ENCODE measurements around the gene DENND1A.

DENND1A gene

DNA sequence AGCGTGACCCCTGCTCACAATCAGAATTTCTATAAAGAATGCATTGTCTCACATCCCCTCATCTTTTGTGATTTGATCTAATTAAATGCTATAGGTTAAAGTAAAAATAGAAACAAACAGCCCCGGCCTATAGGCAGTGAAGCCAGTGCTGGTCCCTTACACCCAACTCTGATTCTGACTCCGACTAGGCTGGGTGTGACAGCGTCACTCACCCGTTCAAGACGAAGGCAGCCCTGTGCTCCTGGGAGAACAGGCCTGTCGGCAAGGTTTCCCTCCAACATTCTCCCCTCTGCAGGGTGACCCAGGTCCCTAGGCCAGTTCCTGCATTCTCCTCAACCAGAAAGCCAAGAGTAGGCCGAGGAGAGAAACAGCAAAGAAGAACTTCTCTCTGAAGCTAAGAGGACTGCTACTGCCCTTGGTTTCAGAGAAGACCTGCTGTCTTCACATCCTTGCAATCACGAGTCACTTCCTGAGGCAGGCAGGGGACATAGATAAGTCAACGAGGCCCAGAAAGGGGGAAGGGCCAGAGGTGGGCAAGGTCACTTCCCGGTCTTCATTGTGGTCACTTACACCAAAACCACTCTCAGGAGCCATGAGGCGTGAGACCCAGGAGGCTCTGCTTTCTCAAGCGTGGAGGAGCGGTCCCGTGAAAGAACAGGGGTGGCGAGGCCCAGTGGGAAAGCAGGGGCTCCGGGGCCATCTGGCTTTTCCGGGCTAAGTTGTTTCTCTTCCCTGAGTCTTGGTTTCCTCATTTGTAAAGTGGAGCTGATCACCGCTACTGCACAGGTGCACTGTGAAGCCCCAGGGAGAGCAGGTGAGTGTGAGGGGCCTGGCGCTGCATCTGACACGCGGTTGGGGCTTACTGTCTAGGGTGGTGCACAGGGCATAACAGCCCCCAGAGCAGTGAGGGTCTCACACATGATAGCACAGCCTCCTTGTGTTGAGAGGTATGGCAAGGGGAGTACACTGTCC is 373.2 kb downstream of the DENND1A start:
- no peak for DNase-seq

DNA sequence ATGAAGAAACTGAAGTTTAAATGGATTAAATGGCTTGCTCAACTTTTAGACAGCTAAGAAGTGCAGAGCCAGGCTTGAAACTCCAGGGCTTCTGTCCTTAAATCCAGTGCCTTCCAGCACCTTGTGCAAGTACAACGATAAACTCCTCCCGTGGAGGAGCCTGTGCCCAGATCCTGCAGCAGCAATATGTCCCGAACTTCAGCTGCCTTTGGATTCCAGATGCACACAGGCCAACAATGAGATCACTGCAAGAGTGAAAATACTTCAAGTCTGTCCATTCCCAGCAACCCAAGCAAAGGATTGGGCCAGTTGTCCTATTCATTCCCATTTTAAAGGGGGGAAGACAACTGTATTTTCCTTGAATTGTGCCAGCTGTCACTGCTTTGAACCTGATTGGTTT is 374.3 kb downstream of the DENND1A start:
- no peak for DNase-seq

DNA sequence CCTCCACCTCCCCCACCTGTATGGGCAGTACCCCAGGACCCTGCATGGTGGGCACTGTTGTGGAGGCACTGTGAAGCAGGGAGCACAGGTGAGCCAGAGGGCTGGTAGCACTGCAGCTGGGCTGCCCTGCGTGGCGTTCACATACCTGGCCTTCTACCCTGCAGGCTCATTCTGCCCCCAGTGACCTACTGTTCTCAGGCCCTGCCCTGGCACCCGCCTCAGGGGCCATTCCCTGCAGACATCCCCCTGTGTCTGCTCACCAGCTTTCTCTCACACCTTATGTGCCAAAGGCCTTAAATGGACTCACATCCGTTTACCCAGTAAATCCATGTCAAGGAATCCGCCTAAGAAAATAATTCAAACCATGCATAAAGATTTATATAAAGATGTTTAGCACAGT is 377.4 kb downstream of the DENND1A start:
- DNase-seq, result no peak

DNA sequence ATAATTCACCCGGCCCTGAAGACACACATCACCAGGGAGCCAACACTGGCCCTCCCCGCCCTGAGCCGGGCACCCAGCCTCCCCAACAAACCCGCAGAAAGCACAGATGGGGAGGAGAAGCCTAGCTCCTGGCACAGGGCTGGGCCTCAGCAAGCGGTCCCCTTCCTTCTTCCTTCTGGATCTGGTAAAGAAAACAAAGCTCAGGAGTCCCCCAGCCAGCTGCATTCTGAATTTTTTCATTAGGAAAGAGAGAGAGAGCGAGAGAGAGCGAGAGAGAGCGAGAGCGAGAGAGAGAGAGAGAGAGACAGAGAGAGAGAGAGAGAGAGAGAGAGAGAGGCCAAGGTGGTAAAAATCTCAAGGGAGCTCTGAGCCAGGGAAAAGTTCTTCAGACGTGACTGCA is 378.2 kb downstream of the DENND1A start:
- DNase-seq, result no peak

DNA sequence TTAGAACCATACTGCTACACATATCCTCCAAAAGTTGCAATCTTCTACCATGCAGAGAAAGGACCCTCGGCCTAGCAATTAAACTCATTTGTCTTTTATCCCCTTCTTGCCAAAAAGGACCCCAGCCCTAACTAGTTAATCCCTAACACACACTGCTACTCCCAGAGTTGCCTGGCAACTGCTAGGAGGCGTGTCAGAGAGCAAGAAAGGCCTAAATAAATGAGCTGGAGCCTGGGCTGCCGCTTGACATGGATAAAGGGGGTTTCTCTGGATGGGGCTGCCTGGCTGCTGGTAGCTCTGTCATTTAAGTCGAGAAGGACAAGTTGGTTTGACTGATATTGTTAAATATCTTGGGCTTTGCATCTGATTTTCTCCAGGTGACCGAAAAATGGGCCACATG is 379.1 kb downstream of the DENND1A start:
- no peak for DNase-seq

DNA sequence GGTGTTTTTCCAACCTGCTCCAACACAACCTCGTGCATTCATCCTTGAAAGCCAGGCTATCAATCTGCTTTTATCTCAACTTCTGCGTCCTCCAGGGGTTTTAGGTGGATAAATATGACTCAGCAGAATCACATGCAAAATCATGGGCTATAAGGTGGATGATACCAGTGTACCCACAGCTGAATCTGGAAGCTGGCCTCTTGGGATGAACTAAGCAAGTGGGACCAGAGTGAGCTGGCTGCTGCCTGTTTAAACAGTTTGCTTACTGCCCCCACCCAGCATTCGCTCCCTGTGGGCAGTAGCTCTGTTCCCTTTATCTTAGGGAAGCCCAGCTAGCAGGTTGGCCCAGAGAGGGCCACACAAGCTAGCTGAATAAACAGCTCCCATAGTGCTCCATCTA is 379.9 kb downstream of the DENND1A start:
- no peak for DNase-seq

DNA sequence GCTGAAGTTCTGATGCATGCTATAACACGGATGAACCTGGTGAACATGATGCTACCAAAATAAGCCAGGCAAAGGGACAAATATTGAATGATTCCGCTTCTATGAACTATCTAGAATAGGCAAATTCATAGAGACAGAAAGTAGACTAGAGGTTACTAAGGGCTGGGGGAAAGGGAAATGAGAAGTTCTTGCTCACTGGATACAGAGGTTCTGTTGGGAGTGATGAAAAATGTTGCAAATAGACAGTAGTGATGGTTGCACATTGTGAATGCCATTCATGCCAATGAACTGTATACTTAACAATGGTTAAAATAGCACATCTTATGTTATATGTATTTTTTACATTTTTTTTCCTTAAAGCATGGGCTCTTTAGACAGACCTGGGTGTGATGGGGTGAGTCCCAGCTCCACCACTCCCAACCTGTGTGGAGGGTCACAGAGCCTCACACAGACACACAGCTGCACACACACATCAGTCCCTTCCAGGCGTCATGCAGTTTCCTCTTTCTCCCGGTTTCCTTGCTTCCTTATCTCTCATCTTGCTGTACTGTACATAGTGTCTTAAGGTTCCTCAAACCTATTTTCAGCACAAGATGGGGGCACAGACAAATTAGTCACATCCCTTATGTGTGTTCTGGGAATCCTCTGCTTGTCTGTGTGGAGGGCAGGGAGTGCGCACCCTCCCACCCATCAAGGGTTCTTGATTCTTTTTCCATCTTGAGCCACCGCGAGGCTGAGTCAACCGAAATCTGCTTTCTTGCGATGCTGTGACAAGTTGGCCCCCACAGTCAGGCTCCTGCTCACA is 381.0 kb downstream of the DENND1A start:
- DNase-seq, result peak; percentile 48 to 54

DNA sequence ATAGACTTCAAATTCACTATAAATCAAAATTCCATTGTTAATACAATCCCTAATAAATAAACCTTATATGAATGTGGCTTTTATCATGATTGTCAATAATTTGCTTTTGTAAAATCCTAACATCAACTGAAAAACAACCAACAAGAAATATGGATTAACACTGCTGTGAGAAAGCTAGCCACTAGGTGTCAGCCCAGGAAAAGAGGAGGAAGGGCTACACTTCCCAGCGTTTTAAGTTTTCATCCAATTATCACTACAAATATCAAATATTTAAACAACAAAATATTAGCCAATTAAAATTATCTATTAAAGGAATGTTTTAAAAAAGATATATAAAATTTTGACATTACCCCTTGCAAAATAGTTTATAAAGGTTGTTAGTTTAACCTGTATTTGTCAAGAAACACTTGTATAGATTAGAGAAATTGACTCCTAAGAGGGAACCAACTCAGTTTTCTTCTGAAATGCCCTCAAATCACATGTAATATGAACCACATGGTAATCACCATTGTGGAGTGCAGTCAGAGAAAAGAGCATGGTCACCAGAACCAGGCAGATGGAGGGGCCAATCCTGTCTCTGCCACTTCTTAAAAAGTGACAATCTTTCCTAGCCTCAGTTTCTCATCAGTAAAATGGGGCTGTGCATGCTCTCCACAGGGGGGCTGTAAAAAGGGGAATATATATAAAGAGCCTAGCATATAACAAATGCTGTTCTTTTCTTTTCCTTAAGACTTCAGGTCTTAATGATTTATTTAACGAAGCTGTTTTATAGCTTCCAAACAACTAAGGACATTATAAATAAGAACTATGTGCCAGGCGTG is 385.7 kb downstream of the DENND1A start:
- no peak for DNase-seq

DNA sequence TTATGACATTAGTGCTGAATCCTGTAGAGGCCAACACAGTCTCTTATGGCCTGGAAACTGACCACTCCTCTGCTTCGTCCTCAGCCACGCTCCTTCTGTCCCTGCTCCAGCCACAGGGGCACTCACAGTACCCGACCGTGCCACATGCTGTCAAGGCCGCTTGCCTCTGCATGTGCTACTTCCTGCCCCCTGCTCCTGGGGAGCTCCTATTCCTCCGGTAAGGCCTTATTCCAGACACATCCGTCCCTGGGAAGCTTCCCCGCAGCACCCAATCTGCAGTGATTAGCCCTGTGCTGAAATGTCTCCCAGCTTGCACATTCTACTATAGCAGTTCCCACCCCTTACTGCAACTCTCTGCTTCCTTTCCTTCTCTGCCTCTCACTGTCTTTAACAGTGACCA is 386.4 kb downstream of the DENND1A start:
- DNase-seq, result no peak

DNA sequence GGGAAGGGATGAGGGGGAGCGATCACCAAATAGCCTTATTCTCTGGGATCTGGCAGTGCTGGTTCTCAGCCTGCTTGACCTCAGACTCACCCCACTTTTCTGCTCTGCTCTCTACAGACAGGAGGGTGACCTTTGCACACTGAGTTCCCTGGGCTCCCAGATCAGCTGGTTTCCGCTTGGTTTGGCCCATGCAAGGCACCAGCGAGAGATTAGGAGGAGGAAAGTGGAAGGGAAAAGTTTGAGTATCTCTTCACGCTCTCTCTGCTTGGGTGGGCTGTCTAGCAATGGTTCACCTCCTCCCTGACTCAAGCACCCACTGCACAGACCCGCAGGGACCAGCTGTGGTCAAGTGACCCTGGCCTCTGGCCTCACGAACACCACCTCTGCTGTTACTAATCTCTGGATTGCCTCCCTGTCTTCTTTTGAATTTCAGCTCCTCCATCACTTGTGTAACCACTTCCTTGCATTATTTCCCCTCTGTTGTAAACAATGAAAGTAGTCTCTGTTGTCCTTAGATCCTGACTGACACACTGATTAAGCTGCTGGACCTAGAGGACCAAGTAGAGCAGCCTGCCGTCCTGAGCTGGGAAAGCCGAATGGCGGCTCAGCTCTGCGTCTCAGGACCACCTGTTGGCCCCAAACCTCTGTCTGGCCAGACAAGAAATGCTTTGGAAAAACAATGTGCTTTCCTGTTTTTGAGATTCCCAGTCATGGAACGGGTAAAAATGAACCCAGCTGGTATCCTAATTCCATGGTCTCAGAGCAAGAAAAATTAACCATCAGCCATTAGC is 387.3 kb downstream of the DENND1A start:
- no peak for DNase-seq

DNA sequence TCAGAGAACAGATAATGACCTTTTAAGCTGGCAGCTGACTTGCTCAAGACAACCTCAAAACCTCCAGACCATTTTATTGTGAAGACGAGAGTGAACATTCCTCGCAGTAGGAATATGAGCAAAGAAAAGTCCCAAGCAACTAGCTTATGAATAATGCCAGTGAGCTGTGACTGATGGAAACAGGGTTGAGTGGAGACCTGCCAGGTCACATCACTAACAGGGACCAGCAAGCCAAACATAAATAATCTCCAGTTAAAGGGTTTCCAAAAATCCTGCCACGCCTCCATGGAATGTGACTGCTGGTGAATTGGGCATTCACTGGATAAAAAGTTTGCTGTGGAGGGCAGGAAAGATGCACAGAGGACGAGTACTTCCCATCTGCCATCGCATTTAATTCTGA is 388.5 kb downstream of the DENND1A start:
- DNase-seq, result no peak

DNA sequence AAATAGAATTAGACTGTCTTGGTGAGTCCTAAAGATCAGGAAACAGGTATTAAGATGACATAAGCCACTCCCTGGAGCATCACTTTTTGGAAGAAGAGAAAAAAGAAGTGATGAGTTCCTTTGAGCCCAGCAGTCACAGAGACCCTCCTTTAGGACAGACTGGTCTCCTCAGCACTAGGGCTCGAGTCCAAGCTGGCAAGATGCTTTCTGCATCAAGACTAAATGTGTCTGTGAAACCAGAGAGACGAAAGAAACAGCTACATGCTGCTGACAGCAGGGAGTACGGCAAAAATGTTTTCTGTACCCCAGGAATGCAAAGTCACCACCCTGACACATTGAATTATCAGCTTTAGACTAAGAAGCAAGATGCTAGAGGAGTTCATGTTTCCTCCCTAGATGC is 389.5 kb downstream of the DENND1A start:
- no peak for DNase-seq

DNA sequence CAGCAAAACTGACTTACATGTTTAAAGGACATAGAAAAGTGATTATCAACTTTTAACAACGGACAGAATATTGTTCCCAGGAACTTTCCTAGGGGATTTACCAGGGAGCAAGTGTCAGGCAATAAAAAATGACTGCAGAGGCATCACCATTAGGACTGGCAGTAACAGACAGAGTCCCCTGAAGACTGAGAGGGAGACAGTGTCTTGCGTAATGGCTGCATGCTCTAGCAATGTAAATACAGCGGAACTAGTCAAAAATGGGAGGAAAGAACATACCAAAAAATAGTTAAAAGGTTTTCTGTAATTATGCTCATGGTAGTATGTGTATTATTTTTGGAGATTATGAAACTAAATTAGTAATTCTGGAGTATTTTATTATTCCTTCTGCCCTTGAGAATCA is 392.1 kb downstream of the DENND1A start:
- DNase-seq, result no peak

DNA sequence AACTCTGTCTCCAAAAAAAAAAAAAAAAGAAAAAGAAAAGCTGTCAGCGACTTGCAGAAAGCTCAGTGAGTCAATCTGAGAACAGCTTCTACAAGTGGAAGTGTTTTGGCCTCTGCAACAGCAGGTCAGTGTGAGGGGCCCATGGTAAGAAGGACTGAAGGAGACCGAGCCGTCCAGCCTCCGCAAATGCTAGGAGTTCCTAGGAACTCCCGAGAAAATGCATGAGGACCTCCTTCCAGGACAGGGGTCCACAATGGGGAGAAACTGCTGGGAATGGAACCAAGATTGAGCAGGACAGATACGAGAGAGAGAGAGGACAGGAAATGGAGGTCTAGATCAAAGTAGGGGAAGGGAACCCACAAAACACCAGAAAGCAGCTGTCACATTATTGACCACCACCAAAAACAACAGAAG is 393.5 kb downstream of the DENND1A start:
- DNase-seq, result no peak

DNA sequence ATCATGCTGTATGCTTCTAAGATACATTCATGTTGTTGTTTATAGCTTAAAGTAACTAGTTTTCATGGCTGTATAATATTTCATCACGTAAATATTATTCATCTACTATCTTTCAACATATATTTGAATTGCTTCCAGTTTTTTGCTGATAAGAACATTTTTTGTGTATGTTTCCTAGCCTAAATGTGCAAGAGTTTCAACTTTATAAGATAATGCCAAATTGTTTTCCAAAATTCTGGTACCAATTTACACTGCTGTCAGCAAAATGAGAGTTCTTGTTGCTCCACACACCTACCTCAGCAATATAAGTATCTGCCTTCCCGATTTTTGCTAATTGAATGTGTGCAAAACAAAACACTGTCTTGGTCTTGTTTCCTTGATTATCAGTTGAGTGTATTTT is 395.6 kb downstream of the DENND1A start:
- no peak for DNase-seq

DNA sequence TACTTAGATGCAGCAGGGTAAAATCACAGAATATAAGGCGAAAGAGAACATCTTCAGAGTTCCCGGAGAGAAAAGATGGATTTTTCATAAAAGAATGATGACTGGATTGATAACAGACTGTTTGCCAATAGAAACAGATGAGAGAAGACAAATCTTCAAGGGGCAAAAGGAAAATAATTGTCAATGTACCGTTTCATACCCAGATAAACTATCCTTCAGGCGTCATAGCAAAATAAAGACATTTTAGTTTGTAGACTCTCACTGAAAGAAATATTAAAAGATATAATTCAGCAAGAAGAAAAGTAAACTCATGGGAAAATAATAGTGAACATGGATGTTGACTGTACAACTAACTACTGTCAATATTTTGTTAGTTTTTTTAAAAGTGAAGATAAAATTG is 399.7 kb downstream of the DENND1A start:
- DNase-seq, result no peak

DNA sequence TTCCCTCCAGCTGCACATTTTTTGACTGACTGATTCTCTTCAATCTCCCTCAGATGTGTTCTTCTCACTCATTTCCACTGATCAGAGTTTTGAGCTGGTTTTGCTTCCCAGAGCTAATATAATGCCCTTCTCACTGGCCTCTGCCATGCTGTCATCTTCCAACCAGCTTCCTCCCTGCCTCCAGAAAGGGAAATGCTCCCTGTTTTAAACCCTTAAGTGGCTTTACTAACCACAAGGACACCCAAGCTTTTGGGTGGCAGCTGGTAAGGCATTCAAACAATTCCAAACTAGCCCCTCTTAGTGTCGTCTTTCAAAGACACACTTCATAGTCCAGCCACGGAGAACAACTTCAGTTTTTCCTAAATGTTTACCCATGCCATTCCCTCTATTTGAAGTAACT is 401.4 kb downstream of the DENND1A start:
- no peak for DNase-seq

DNA sequence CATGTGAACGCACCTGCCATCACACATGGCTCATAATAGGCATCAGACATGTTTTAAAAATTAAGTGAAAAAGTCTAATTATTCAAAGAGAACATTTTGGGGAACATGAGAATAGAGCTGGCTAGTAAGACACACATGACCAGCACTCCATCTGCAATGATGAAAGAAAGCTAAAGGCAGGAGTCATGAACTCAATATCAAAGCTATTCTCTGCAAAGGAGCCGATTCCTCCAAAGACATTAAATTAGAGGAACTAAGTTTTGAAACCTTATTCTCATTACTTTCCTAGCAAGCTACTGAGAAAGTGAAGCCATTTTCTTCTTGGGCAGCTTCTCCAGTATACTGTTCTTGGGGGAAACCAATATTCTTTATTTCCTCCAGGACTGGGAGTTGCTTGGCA is 401.9 kb downstream of the DENND1A start:
- no peak for DNase-seq

DNA sequence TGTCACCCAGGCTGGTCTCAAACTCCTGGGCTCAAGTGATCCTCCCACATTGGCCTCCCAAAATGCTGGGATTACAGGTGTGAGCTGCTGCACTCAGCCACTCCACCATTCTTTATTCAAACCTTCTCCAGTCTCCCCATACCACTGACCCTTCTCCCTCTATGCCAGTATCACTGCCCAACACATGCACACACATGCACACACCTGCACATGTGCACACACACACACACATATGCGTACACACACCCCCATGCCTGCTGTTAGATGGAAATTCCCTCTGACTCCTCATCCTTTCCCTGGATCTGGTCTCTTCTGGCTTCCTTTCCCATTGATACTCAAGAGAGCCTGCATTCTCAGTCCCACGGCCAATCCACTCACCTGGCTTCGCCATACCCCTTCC is 404.0 kb downstream of the DENND1A start:
- no peak for DNase-seq

DNA sequence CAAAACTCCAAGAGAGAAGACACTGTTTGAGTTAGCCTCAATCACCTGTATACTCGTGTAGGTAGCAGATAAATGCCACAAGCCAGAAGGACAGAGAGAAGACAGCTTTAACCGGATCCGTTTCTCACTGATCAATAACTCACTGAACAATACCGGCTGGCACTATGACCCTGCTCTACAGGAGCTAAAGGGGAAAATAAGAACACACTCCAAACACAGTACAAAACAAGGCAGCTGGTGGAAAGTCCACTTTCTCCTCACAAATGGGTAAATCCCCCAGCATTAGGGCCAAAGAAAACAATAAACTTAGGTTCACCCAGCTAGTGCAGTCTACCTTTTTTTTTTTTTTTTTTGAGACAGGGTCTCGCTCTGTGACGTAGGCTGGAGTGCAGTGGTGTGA is 404.5 kb downstream of the DENND1A start:
- DNase-seq, result no peak

DNA sequence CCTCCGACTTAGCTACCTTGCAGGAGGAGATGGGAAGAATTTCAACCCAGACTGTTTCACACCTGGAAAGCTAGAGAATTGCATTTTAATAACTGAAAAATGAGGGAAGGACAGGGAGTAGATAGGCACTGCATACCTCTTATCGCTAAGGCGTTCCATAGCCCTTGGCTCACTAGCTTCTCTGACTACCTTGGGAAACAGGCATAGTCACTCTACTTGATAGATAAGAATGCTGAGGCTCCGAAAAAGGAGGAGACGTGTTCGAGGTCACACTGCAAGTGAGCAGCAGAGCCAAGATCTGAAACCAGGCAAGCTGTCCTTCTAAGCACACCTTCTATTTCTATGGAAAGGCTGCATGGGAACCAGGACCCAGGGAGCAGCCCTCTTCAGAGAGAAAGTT is 405.1 kb downstream of the DENND1A start:
- no peak for DNase-seq

DNA sequence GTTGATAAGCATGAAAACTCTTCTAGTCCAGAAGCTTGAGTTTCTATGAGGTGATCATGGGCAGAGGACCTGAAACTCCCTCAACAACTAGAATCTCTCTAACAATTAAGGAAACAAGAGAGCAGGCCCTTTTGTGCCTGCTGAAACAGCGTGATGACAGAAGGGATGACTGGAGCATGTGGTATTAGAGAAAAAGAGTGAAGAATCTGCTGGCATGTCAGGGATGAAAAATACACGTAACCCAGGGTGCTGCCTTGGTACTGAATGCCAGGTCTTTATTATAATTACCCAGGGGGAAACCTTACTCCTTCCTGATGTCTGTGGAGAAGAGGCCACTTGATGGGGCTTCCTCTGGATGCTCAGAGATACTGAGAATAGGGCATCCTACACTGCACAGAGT is 406.1 kb downstream of the DENND1A start:
- no peak for DNase-seq
